GM18498 (cell line): ENCODE data around the gene NFKBIB.
A peak's percentile ranks its signal among the peaks of the same experiment; 100 is the strongest.
"Not testable (repeated sequence)": the region's sequence is repeated elsewhere in the genome, so short reads cannot be mapped to it uniquely, and the experiment has no call there.

ENCODE experiments used
- ATAC-seq: cut with Tn5 transposase; IDR thresholded peaks from one replicate; pipeline ENCODE4 v1.9.1; 2021; ENCODE audit warnings: mild to moderate bottlenecking, moderate library complexity; ENCODE audit not compliant: unreplicated experiment

NFKBIB gene

GRCh38 chr19:38899447-38900201 lies at the start of gene NFKBIB, which contains the start of gene SIRT2:
TSS of gene NFKBIB (plus strand) at chr19:38899969. CDS start at chr19:38900033, 64 bp downstream.
TSS of gene SIRT2 (minus strand) at chr19:38899618. CDS start at chr19:38899521, 97 bp downstream.
- peak; percentile 94 for ATAC-seq

- ATAC-seq: peak; percentile 69
Observed at GRCh38 chr19:38850436-38850975, 49.3 kb upstream of the NFKBIB start.

GRCh38 chr19:38850976-38851621 lies 48.7 kb upstream of the NFKBIB start:
- no peak for ATAC-seq

GRCh38 chr19:38851622-38852230 lies 48.0 kb upstream of the NFKBIB start:
- ATAC-seq: peak; percentile 28

- ATAC-seq: no peak
Observed at GRCh38 chr19:38852231-38853044, 47.3 kb upstream of the NFKBIB start.

GRCh38 chr19:38853214-38853613 lies 46.6 kb upstream of the NFKBIB start:
- ATAC-seq: no peak

GRCh38 chr19:38854961-38855360 lies 44.8 kb upstream of the NFKBIB start:
- not testable (repeated sequence) for ATAC-seq

- not testable (repeated sequence) for ATAC-seq
Observed at GRCh38 chr19:38855751-38856150, 44.0 kb upstream of the NFKBIB start.

GRCh38 chr19:38856813-38857212 lies 43.0 kb upstream of the NFKBIB start:
- ATAC-seq: no peak

GRCh38 chr19:38859631-38860204 lies 40.1 kb upstream of the NFKBIB start:
- not testable (repeated sequence) for ATAC-seq

GRCh38 chr19:38861368-38861767 lies 38.4 kb upstream of the NFKBIB start:
- ATAC-seq: no peak

- no peak for ATAC-seq
Observed at GRCh38 chr19:38862321-38863059, 37.3 kb upstream of the NFKBIB start.

GRCh38 chr19:38867171-38867780 lies 32.5 kb upstream of the NFKBIB start:
- ATAC-seq: no peak

GRCh38 chr19:38868551-38868950 lies 31.2 kb upstream of the NFKBIB start:
- no peak for ATAC-seq

- no peak for ATAC-seq
Observed at GRCh38 chr19:38869160-38869835, 30.5 kb upstream of the NFKBIB start.

- ATAC-seq: peak; percentile 71
Observed at GRCh38 chr19:38869836-38870607, 29.7 kb upstream of the NFKBIB start.

- ATAC-seq: no peak
Observed at GRCh38 chr19:38870612-38871011, 29.2 kb upstream of the NFKBIB start.

GRCh38 chr19:38873400-38873799 lies 26.4 kb upstream of the NFKBIB start:
- ATAC-seq: not testable (repeated sequence)
